CD4-positive, alpha-beta T cell treated with Interleukin-4 for 1 hour (primary cell): ENCODE measurements around the gene PAPPA.

Source experiments
- DNase-seq, 2 donors: peaks; one replicate each; pipeline ENCODE4 v3.0.0-alpha.2; 2020 to 2022

The PAPPA gene

GRCh38 chr9:116435706-116436105 lies 282.1 kb downstream of the PAPPA start:
- no peak for DNase-seq

- no peak for DNase-seq
Observed at GRCh38 chr9:116436121-116436520, 282.5 kb downstream of the PAPPA start.

- DNase-seq: no peak
Observed at GRCh38 chr9:116437411-116438370, 284.1 kb downstream of the PAPPA start.

GRCh38 chr9:116442528-116442927 lies 288.9 kb downstream of the PAPPA start:
- no peak for DNase-seq

- no peak for DNase-seq
Observed at GRCh38 chr9:116447934-116448333, 294.3 kb downstream of the PAPPA start.

- DNase-seq: no peak
Observed at GRCh38 chr9:116448431-116448830, 294.8 kb downstream of the PAPPA start.

- no peak for DNase-seq
Observed at GRCh38 chr9:116449949-116450348, 296.4 kb downstream of the PAPPA start.

- no peak for DNase-seq
Observed at GRCh38 chr9:116450378-116451139, 297.0 kb downstream of the PAPPA start.

- DNase-seq: no peak
Observed at GRCh38 chr9:116451500-116452115, 298.0 kb downstream of the PAPPA start.
